Right lung (tissue), 5 donors: Measurements from ENCODE around the gene SLC27A4. TPM values are rescaled to one million over a fixed set of nuclear protein-coding genes. Genes with fewer than 3 reads are reported as not detected.
A peak's percentile ranks its signal among the peaks of the same experiment; 100 is the strongest.
"Not testable (repeated sequence)": the region's sequence is repeated elsewhere in the genome, so short reads cannot be mapped to it uniquely, and the experiment has no call there.

Source experiments
- DNase-seq, 2 donors: peaks; one replicate each; pipeline ENCODE4 v3.0.0-alpha.2; 2013
- polyA plus RNA-seq, 5 donors: library from polyadenylated mRNA; unstranded; fragments of 120-200 nt; gene quantifications; one replicate each; pipeline versions ENCODE4 v1.2.1 to v1.2.3, GENCODE V29; 2013; ENCODE audit warnings: inconsistent platforms in 1 of 5, low replicate concordance in 1 of 5; ENCODE audit not compliant: insufficient read length in 5 of 5, insufficient read depth in 1 of 5

Gene SLC27A4
- polyA plus RNA-seq, 5 donors = 7.0 to 17.3 (median 9.5) TPM

DNA sequence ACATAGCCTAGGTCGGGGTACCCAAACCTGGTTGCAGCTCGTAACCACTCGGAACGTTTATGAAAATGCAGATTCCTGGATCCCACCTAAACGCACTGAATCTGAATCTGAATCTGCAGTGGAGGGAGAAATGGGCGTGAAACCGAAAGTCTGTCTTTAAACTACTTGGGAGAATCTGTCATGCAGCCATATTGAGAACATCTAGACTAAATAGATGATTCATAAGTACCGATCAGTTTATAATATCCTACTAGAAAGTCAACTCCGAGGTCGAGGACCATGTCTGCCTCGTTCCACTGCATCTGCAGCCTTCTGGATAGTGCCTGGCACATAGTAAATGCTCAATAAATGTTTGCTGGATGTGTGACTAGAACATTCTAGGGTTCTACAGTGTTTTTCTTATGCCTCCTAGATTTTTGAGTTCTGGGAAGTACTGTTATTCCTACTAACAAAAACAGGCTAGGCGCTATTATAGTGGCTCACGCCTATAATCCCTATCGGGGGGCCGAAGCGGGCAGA, 17.1 kb upstream of the SLC27A4 start:
- DNase-seq = no peak

DNA sequence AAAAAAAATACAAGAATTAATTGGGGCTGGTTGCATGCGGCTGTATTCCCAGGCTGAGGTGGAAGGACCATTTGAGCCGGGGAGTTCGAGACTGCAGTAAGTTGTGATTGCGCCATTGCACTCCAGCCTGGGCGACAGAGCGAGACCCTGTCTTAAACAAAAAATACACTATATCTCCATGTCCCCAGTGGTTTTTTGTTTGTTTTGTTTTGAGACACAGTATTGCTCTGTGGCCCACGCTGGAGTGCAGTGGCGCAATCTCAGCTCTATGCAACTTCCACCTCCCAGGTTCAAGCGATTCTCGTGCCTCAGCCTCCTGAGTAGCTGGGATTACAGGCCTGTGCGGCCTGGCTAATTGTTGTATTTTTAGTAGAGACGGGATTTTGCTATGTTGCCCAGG, 16.5 kb upstream of the SLC27A4 start:
- DNase-seq = no peak

DNA sequence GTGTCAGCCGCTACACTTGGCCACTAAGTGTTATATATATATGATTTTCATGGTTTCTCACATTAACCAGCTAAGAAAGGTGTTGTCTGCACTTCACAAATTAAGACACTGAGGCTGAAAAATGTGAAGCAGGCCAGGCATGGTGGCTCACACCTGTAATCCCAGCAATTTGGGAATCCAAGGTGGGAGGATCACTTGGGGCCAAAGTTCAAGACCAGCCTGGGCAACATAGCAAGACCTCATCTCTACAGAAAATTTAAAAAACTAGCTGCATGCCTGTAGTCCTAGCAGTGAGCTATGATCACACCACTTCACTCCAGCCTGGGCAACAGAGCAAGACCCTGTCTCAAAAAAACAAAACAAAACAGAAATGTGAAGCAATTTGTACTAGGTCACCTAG, 15.9 kb upstream of the SLC27A4 start:
- DNase-seq = no peak

DNA sequence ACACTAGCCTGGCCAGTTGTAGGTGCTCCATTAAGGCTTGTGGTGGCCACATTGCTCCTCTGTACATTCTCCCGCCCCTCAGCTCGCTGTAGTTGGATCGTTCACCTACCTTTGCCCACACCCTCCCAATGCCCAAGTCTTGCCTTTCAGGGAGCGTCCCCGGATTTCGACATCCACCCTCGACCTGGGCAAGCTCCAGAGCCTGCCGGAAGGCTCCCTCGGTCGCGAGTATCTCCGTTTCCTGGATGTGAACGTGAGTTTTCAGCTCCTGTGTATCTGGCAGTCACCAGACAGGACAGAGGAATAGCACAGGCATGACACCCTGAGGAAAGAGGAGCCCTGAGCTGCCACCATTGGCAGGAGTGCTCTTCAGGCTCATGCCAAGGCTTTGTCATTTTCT, 14.7 kb upstream of the SLC27A4 start:
- DNase-seq = no peak

DNA sequence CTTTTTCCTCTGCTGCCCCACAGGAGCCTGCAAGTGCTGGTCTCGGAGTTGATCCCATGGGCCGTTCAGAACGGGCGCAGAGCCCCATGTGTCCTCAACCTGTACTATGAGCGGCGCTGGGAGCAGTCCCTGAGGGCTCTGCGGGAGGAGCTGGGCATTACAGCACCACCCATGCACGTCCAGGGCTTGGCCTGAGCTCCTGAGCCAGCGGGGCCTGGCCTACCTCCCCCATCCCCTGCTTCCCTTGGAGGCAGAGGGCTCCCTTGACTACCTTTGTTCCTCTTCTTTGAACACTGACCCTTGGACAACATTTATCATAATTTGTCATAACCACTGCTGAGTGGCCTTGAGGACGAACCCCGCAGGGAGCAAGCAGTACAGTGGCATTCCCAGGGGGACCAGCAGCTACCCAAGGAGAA, 6.9 kb upstream of the SLC27A4 start:
- no peak for DNase-seq

DNA sequence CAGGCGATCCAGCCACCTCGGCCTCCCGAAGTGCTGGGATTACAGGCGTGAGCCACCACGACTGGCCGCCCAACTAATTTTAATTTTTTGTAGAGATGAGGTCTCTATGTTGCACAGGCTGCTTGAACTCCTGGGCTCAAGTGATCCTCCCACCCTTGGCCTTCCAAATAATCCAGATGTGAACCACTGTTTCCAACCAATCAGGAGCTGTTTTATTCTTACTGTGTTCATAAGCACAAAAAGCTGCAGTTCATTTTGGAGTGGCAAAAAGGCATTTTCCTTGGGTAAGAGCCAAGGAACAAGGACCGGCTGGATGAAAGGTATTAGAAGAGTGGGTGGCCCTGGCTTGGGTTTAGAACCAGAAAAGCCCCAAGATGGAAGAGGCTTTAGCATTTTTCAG, 5.2 kb upstream of the SLC27A4 start:
- DNase-seq = peak; percentile 21 to 28

DNA sequence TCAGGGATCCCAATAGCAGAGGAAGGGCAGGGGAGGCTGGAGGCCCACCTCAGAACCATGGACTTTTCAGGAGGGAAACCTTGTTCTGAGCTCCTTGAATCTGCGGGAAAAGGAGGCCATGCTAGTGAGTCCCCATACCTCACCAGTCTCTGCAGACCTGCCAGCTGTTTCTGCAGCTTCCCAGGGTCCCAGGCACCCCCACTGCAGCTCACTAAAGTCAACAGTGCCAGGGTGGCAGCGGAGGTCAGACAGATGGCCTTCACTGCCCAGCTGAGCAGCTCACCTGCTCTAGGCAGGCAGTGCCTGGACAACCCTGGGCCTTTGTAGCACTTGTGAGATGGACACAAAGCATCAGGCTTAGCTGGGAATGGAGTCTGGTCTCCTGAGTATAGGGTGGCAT, 4.4 kb upstream of the SLC27A4 start:
- no peak for DNase-seq

DNA sequence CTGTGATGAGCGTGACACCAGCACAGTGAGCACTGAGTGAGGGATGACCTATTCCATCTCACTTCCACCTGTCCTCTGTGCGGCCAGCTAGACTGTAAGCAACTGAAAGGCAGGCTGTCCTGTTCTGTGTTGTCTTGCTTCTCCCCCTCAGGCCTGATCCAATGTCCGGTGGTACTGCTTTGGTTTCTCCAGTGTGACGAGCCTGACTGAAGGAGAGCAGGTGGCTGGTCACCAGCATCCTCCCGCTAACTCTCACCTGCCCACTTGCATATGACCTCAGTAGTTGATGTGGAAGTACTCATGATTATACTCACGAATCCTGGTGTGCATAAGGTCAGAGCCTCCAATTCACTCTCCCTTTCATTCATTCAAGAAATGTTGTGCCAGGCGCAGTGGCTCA, 2.4 kb upstream of the SLC27A4 start:
- no peak for DNase-seq

DNA sequence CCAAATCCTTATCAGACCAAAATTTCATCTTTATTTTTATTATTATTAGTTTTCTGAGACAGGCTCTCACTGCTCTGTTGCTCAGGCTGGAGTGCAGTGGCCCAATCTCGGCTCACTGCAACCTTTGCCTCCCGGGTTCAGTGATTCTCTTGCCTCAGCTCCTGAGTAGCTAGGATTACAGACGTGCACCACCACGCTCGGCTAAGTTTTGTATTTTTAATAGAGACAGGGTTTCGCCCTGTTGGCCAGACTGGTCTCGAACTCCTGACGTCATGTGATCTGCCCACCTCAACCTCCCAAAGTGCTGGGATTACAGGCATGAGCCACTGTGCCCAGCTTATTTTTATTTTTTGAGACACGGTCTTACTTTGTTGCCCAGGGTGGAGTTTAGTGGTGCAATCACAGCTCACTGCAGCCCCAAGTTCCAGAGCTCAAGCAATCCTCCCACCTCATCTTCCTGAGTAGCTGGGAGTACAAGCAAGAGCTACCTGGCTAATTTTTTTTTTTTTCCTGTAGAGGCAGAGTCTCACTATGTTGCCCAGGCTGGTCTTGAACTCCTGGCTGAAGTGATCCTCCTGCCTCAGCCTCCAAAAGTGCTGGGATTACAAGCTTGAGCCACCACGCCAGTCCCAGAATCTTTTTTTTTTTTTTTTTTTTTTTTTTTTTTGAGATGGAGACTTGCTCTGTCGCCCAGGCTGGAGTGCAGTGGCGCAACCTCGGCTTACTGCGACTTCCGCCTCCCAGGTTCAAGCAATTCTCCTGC, 1.3 kb upstream of the SLC27A4 start:
- DNase-seq = not testable (repeated sequence)

DNA sequence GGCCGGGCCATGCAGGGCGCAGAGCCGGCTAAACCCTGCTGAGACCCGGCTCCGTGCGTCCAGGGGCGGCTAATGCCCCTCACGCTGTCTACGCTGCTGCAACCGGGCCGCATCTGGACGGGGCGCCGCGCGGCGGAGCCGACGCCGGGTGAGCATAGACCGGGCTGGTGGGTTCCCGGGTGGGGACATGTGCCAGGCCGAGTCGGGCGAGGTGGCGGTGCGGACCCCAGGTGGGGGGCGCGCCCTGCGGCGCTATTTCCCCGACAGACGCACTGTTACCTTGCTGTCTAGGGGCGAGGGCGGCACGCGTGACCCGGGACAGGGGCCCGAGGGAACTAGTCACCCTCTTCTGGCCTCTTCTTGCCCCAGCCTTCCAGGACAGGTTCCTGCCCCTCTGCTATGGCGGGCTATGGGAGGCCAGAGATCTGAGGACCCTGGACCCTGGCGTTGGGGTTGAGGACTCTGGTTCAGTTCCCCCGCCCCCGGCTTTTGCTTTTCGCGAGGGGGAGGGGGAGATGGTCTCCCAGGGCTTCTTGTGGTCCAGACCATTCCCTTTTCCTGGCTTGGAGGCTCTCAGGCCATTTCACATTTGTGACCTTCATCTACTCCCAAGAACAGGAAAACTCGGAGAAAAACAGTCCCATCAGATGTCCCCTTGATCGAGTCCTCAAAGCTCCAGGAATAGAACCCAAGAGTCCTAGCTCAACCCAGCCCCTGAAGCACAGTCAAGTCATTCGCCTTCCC, 536 bp downstream of the SLC27A4 start:
- no peak for DNase-seq

DNA sequence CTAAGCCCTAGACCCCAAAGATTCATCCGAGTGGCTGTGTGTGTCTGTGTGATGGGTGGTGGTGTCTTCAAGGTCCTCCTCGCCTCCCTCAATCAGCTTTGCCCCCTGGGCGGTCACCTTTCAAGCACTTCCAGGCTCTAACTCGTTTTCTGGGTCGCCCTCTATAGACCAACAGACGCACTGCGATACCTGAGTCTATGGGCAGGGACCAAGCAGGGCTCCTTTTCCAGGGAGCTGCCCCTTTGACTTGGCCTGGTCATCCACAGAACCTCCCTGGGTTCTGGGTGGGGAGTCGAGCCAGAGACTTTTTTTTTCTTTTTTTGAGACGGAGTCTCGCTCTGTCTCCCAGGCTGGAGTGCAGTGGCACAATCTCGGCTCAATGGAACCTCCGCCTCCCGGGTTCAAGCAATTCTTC, 1.1 kb downstream of the SLC27A4 start:
- no peak for DNase-seq

DNA sequence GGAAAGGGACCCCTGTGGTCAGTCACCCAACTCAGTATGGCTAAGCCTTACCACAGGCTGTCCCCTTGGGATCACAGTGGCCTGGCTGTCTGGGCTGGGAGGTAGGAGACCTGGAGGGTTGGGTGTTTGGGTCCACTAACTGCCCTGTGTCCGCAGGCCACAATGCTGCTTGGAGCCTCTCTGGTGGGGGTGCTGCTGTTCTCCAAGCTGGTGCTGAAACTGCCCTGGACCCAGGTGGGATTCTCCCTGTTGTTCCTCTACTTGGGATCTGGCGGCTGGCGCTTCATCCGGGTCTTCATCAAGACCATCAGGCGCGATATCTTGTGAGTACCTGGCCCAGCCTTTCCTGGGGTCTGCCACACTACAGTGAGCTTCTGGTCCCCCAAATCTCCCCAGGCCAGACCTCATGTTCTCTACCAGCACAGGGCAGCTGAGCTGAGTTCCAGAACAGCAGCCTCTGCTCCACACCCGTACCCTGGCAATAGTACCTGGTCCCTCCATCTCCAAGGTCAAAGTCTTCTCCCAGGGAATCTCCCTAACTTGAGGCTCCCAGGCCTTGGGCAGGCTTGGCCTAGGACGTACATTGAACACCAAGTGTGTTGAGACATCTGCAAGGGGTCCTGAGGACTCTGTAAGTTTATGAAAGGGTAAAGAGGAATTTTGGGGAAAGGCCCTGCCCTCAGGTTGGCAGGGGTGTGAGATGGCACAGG, 2.8 kb downstream of the SLC27A4 start:
- DNase-seq = no peak

DNA sequence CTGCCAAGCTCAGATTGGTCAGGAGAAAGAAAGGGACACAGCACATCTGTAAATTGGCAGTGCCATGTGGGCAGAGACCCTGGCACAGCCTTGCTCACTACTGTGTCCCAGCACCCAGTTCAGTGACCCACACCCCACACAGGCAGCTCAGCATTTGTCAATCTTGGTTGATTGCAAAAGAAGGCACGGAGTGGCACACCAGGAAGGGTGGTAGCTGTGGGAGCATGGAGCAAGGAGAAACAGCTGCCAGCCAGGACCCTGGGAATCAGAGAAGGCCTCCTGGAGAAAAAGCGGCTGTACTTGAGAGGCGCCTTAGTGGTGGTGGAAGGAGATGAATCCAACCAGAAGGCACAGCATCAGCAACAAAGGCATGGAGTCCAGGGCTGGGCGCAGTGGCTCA, 3.5 kb downstream of the SLC27A4 start:
- no peak for DNase-seq

DNA sequence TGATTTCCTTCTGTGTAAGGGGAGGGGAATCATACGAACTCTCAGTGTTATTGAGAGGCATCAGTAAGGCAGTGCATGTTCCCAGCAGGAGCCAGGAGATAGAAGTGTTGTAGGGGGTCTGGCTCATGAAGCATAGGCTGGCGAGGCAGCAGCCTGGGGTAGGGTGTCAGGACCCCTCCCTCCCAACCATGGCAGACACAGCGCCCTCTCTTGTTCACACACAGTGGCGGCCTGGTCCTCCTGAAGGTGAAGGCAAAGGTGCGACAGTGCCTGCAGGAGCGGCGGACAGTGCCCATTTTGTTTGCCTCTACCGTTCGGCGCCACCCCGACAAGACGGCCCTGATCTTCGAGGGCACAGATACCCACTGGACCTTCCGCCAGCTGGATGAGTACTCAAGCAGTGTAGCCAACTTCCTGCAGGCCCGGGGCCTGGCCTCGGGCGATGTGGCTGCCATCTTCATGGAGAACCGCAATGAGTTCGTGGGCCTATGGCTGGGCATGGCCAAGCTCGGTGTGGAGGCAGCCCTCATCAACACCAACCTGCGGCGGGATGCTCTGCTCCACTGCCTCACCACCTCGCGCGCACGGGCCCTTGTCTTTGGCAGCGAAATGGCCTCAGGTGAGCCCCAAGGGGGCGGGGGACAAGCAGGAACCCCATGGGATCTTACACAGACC, 4.7 kb downstream of the SLC27A4 start:
- DNase-seq = no peak

DNA sequence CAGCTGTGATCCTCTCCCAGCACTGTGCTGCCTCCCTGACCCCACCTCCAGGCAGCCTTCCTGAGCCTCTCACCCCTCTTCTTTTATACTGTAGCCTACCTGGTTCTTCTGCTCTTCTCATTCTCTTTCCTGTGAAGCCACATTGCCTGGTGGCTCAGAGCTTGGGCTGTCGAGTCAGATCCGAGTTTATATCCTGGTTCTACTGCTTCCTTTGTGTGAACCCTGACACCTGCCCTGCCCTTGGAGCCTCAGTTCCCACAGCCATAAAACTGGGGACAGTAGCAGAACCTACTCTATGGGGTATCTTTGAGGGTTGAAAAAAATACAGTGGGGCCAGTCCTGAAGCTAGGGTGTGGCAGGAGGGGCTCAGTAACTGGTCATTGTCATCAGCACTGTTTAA, 8.8 kb downstream of the SLC27A4 start:
- DNase-seq = no peak

DNA sequence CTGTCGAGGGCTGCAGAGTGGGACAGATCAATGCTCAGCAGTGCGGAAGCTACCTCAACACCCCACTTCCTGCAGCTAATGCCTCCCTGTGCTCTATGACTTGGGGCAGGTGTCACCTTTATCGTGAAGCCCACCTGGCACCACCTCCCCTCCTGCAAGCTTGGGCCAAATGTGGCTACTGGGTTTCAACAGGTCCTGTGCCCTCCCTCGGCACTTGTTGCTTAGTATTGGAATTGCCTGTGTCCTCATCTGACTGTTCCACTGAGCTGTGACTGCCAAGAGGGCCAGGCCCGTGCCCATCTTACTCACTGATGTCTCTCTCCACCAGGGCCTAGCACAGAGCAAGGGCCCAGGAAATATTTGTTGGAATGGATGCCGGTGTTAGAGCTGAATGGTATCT, 9.4 kb downstream of the SLC27A4 start:
- DNase-seq = no peak

DNA sequence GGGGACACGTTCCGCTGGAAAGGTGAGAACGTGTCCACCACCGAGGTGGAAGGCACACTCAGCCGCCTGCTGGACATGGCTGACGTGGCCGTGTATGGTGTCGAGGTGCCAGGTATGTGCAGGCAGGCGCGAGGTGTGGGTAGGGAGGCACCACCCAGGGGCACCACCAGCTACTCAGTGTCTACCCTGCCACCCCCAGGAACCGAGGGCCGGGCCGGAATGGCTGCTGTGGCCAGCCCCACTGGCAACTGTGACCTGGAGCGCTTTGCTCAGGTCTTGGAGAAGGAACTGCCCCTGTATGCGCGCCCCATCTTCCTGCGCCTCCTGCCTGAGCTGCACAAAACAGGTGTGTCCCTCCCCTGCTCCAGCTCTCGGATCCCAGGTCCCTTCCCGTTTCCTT, 15.1 kb downstream of the SLC27A4 start:
- DNase-seq = no peak

DNA sequence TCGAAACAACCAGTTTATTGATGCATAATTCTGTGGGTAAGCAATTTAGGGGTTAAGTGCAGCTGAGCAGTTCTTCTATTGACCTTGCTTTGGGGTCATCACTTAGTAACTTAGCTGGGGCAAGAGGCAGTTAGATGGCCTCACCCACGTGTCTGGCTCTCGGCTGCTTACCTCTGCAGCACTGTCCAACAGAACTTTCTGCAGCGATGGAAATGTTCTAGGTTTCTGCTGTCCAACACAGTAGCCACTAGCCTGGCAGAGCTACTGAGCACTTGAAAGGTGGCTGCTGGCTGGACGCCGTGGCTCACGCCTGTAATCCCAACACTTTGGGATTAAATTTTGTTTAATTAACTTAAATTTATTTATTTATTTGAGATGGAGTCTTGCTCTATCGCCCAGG, 17.8 kb downstream of the SLC27A4 start:
- DNase-seq = no peak

DNA sequence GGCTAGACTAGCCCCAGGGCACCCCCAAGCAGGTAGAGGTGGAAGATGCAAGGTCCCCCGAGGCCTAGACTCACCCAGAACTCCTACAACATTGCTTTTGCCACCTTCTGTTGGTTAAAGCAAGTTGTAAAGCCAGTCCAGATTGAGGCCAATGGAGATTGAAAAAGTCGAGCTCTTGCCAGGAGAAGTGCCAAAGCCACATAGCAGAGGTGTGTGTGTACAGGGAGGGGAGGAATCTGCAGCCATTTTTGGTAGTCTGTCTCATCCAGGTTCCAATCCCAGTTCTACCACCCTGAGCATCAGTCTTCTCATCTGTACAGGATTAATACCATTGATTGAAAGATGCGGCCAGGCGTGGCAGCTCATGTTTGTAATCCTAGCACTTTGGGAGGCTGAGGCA, 18.5 kb downstream of the SLC27A4 start:
- no peak for DNase-seq

DNA sequence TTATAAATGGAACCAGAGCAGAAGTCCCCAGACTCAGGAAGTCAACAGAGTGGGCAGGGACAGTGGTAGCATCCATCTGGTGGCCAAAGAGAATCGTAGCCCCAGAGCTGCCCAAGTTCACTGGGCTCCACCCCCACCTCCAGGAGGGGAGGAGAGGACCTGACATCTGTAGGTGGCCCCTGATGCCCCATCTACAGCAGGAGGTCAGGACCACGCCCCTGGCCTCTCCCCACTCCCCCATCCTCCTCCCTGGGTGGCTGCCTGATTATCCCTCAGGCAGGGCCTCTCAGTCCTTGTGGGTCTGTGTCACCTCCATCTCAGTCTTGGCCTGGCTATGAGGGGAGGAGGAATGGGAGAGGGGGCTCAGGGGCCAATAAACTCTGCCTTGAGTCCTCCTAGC, 20.5 kb downstream of the SLC27A4 start:
- DNase-seq = no peak

DNA sequence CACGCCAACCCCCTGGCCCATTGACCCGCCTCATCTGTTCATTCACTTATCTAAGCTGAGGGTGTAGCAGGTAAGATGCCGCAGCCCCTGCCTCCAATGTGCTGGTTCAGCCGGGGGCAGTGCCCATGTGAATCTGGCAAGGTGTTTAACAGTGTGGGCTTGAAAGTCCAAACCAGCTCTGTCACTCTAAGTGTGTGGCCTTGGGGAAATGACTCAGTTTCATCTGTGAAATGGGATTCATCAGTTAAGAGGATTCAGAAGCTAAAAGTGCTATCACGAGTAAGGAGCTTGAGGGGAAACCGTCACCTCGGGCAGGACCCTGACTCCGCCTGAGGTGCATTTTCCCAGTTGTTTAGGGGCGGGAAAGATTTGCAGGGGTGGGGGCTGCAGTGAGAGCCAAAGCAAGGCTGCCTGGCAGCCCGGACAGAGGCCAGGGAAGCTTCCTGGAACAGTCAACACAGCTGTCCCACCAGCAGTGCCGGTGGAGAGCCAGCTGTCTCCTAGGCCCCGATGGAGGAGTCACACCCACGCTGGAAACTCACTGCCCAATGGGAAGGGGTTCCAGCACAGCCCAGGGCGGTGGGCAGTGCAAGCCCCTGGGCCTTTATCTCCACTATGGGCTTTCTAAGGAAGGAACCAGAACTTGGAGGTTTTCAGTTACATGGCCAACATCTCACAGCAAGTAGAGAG, 21.1 kb downstream of the SLC27A4 start:
- no peak for DNase-seq
